ENCODE data around the gene XIRP2. TPM values are rescaled to one million over a fixed set of nuclear protein-coding genes. Genes with fewer than 3 reads are reported as not detected.

Gene XIRP2
- total RNA-seq, 1 experiment from 2014 or later = not detected

GRCh38 chr2:166996465-166996864, 108.2 kb downstream of the XIRP2 start:
- Histone ChIP-seq H2AFZ (ENCODE audit: low read depth, low read length, poor library complexity, severe bottlenecking) (no peak overlapping the region), H3K9me3 (ENCODE audit: control insufficient read depth in 1 of 2, insufficient read depth in 1 of 2, low read depth in 1 of 2, low read length in 2 of 2) (peaks cover 0 to 3% of the 10 kb centered on the region in 2 experiments; a peak in 1 of 4 replicates), H3K9ac (ENCODE audit: low read length) (no peak overlapping the region), H3K4me1 (ENCODE audit: control insufficient read depth in 1 of 2, insufficient read depth in 2 of 2, low read length in 2 of 2) (no peaks in the 10 kb centered on the region), H3K4me3 (replicated peaks in 1 of 2; ENCODE audit: low read depth in 1 of 2, low read length in 2 of 2) (no peak overlapping the region), H3K27ac (ENCODE audit: low read depth, low read length) (no peak overlapping the region), H3K36me3 (ENCODE audit: control insufficient read depth in 1 of 2, insufficient read depth in 2 of 2, low read length in 2 of 2) (no peaks in the 10 kb centered on the region), H3K79me2 (ENCODE audit: insufficient read depth, low read length) (no peaks in the 10 kb centered on the region), H4K20me1 (ENCODE audit: insufficient read depth) (no peaks in the 10 kb centered on the region), H3K9me2 (ENCODE audit: insufficient read depth) (no peaks in the 10 kb centered on the region), H3K27me3 (ENCODE audit: insufficient read depth, low read length) (no peaks in the 10 kb centered on the region), H3K4me2 (ENCODE audit: low read length) (no peak overlapping the region)
- ChIA-PET POLR2A (no interaction called here), CTCF (no interaction called here), RAD21 (ENCODE audit: low non-redundant PET in 1 of 2, low total read pairs in 2 of 2, uncharacterized antibody in 2 of 2, unreplicated experiment in 2 of 2) (no interaction called here)
- TF ChIP-seq JUND (IDR thresholded peaks at IDR 0.05) (no peak), RAD21 (IDR thresholded peaks at IDR 0.05; ENCODE audit: low read depth) (no peak), FOSL1 (IDR thresholded peaks at IDR 0.05; ENCODE audit: low read depth) (no peak), CTCF (IDR thresholded peaks at IDR 0.05 in 2 of 3, conservative IDR thresholded peaks at IDR 0.05 in 1 of 3; ENCODE audit: borderline replicate concordance in 1 of 3, insufficient read depth in 1 of 3, low read depth in 2 of 3, low read length in 2 of 3) (no peak), SRF (IDR thresholded peaks at IDR 0.05; ENCODE audit: low read depth) (no peak), MAX (IDR thresholded peaks at IDR 0.05) (no peak), POLR2A (IDR thresholded peaks at IDR 0.05; ENCODE audit: borderline replicate concordance, extremely low read depth, insufficient read depth, insufficient read length) (no peak)
- no TSS peak for BruUV-seq (replicated peaks)
- intact Hi-C loops (cut with micrococcal nuclease) = no loop called here
- DNase-seq (ENCODE audit: low read depth, low spot score) (no peak), ATAC-seq (no peak)

GRCh38 chr2:167001165-167001564, 112.9 kb downstream of the XIRP2 start:
- Histone ChIP-seq H3K4me3 (replicated peaks in 1 of 2; ENCODE audit: low read depth in 1 of 2, low read length in 2 of 2) (no peak overlapping the region), H3K9me3 (ENCODE audit: control insufficient read depth in 1 of 2, insufficient read depth in 1 of 2, low read depth in 1 of 2, low read length in 2 of 2) (peaks cover 0 to 3% of the 10 kb centered on the region in 2 experiments; a peak in 1 of 4 replicates), H3K36me3 (ENCODE audit: control insufficient read depth in 1 of 2, insufficient read depth in 2 of 2, low read length in 2 of 2) (no peaks in the 10 kb centered on the region), H3K27ac (ENCODE audit: low read depth, low read length) (no peak overlapping the region), H4K20me1 (ENCODE audit: insufficient read depth) (no peaks in the 10 kb centered on the region), H3K79me2 (ENCODE audit: insufficient read depth, low read length) (no peaks in the 10 kb centered on the region), H3K9me2 (ENCODE audit: insufficient read depth) (no peaks in the 10 kb centered on the region), H2AFZ (ENCODE audit: low read depth, low read length, poor library complexity, severe bottlenecking) (no peak overlapping the region), H3K9ac (ENCODE audit: low read length) (no peak overlapping the region), H3K4me2 (ENCODE audit: low read length) (no peak overlapping the region), H3K27me3 (ENCODE audit: insufficient read depth, low read length) (no peaks in the 10 kb centered on the region), H3K4me1 (ENCODE audit: control insufficient read depth in 1 of 2, insufficient read depth in 2 of 2, low read length in 2 of 2) (no peaks in the 10 kb centered on the region)
- ChIA-PET POLR2A (no interaction called here), CTCF (no interaction called here), RAD21 (ENCODE audit: low non-redundant PET in 1 of 2, low total read pairs in 2 of 2, uncharacterized antibody in 2 of 2, unreplicated experiment in 2 of 2) (no interaction called here)
- BruUV-seq (replicated peaks) = no TSS peak
- DNase-seq (ENCODE audit: low read depth, low spot score) (no peak), ATAC-seq (no peak)
- intact Hi-C loops (cut with micrococcal nuclease) = no loop called here
- TF ChIP-seq ELF1 (IDR thresholded peaks at IDR 0.05; ENCODE audit: borderline replicate concordance, low read depth) (no peak), EZH2 (IDR thresholded peaks at IDR 0.05) (no peak), JUND (IDR thresholded peaks at IDR 0.05) (no peak), ZFX (IDR thresholded peaks at IDR 0.05) (no peak), ZBTB33 (IDR thresholded peaks at IDR 0.05; ENCODE audit: extremely low read depth, insufficient replicate concordance, low read length) (no peak), EGR1 (IDR thresholded peaks at IDR 0.05; ENCODE audit: low read depth) (no peak), POLR2AphosphoS5 (IDR thresholded peaks at IDR 0.05; ENCODE audit: low read depth, low read length) (no peak), POLR2A (IDR thresholded peaks at IDR 0.05; ENCODE audit: borderline replicate concordance, extremely low read depth, insufficient read depth, insufficient read length) (no peak), YY1 (IDR thresholded peaks at IDR 0.05; ENCODE audit: extremely low read depth, insufficient replicate concordance, low read depth, low read length) (no peak)
